DMS53 (cell line): ENCODE data around the gene DSC3.

Source experiments
- DNase-seq: peaks from one replicate; lab custom pipeline; 2025; lab: John Stamatoyannopoulos, UW

Gene DSC3

GRCh38 chr18:30971338-30971956 is 71.1 kb downstream of the DSC3 start:
- DNase-seq = peak; percentile 62

- peak; percentile 72 for DNase-seq
Observed at GRCh38 chr18:30970196-30970816, 72.2 kb downstream of the DSC3 start.

- DNase-seq = no peak
Observed at GRCh38 chr18:30969670-30970170, 72.8 kb downstream of the DSC3 start.

DNA sequence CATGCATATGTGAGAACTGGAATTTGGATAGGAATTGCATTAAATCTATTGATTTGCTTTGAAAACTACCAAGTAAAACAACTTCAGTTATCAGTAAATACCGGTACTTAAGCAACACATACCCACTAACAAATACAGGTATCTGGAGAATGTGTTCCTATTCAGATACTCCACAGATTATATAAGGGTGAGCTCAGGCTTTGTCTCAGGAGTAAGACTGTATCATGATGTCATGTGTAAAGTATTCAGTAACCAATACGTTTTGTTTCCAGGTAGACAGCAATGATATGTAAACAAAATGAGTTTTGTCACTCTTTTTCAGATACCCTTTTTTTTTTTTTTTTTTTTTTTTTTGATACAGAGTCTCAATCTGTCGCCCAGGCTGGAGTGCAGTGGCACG is 74.8 kb downstream of the DSC3 start:
- DNase-seq = peak; percentile 32

GRCh38 chr18:30965237-30965636 is 77.3 kb downstream of the DSC3 start:
- no peak for DNase-seq

- no peak for DNase-seq
Observed at GRCh38 chr18:30960661-30961060, 81.9 kb downstream of the DSC3 start.

GRCh38 chr18:30957066-30957465 is 85.5 kb downstream of the DSC3 start:
- no peak for DNase-seq

DNA sequence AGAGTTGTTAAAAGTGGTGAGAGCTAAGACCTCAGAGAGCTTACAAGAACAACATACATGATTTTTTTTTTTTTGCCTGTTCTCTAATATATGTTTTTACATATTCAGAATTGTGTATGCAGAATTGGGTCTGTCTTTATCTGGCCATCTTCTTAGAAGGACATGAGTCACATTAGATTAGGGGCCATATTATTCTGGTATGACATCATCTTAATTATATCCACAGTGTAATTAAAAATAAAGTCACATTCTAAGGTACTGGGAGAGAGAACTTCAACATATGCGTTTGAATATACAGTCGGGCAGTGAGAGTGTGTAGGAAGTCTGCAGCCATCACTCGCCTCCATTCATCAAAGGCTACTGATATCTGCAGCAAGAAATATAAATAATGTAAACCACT is 88.3 kb downstream of the DSC3 start:
- DNase-seq = no peak

DNA sequence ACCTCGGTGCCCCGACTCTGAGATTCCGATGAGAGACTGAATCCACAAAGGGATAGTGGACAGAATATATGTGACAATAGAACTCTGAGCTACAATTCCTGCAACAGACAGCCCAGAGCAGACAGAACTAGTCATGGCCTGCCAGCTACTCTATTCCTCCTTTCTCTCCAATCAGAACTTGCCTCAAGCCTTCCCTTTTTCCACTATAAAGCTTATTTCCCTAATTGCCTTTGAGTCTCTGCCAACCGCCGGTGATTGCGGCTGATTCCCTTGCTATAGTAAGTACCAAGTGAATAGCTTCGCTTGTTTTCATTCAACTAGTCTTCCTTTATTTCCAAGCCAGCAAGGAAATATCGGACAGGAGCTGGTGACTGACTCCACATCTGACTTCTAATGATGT is 96.8 kb downstream of the DSC3 start:
- no peak for DNase-seq

DNA sequence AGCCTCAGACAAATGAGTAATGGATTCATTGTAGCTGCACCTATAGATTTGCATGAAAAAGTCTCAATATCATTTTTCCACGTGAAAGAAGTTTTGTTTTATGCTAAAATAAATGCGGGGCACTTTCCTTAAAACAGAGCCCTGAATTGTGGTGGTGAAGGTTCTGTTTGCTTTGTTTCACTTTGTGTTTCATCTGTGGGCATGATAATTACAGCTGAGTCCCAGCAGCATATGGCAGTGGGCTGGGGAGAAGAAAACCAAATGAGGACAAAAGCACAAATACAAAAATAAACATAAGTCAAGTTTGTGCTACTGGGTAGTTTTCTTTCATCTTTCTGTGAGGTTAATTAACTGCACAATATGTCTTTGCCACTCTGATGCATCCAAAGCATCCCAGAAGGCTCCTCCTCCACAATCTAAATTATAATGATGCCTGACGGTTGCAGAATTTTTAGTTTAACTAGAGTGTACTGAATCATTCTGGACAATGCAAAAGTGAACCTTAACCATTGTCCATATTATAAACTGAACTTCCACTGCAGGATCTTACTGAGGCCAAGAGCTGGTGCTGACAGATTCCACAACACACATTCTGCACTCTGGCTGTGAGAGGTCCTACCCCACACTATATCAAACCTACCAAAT is 97.6 kb downstream of the DSC3 start:
- no peak for DNase-seq

DNA sequence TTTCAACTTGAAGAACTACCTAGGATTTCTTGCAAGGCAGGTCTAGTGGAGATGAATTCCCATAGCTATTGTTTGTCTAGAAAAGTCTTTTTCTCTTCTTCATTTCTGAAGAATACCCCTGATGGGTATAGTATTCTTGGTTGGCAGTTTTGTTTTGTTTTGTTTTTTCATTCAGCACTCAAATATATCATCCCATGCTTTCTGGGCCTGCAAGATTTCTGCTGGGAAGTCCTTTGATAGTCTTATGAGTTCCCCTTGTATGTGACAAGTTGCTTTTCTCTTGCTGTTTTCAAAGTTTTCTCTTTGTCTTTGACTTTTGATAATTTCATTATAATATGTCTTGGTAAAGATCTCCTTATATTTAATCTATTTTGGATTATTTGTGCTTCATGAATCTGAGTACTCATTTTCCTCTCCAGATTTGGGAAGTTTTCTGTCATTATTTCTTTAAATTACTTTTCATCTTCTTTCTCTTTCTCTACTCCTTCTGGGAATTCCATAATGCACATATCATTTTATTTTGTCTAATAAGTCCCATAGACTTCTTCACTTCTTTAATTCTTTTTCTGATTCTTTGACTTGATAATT is 101.5 kb downstream of the DSC3 start:
- DNase-seq = no peak
